LNCaP clone FGC (cell line): ENCODE data around the gene ATP5PO.
"Not testable (repeated sequence)": the region's sequence is repeated elsewhere in the genome, so short reads cannot be mapped to it uniquely, and the experiment has no call there.

Source experiments
- DNase-seq: peaks from one replicate; pipeline ENCODE4 v3.0.0-alpha.2; 2011; ENCODE audit warnings: low read depth
- H3K4me3 ChIP-seq: 2 replicates; pipeline ENCODE4 v1.5.1; 2011; ENCODE audit warnings: mild to moderate bottlenecking, low read depth, low read length, control low read depth
- CTCF ChIP-seq: IDR thresholded peaks from 2 replicates; pipeline ENCODE4 v1.5.1; 2012; ENCODE audit warnings: mild to moderate bottlenecking; ENCODE audit not compliant: control insufficient read depth, insufficient read depth; ENCODE audit errors: extremely low read depth

The ATP5PO gene

GRCh38 chr21:33939226-33939625 lies 23.6 kb upstream of the ATP5PO start:
- H3K4me3 ChIP-seq, result no peak overlapping the region
- no peak for TF ChIP-seq CTCF
- DNase-seq, result no peak

DNA sequence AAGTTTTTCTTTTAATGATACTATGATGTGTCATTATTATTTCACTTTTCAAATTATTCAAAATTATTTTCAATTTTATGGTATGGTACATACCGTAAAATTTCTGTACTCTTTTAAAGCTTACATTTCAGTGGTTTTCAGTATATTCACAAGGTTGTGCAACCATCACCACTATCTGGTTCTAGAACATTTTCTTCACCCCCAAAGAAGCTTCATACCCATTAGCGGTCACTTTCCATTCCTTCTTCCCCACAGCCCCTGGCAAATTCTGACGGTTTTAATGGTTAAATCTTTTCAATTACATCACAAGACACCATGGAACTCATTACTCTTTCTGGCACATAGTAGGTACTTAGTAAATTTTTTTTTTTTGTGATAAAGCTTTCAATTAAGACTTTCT lies 22.8 kb upstream of the ATP5PO start:
- DNase-seq, result no peak
- H3K4me3 ChIP-seq, result no peak overlapping the region
- no peak for TF ChIP-seq CTCF

- no peak overlapping the region for H3K4me3 ChIP-seq
- DNase-seq, result no peak
- no peak for TF ChIP-seq CTCF
Measured at GRCh38 chr21:33937931-33938339, 22.3 kb upstream of the ATP5PO start.

DNA sequence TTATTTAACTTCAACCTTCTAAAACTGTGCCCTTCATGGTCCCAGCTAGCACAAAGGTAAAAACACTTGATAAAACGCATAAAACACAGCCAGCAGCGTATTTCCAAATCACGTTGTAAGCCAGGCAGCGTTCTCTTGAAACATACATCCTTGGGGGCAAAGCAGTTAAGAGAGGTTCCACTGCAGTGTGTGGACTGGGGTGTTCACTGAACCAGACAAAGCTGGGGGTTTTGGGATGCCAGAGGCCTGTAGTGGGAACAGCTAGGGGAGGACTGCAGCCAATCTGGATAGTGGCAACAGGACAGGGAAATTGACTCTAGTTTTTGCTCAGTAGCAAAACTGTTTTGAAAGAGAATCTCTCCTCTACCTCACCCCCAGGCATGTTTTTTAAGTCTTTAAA lies 21.5 kb upstream of the ATP5PO start:
- no peak for DNase-seq
- TF ChIP-seq CTCF, result no peak
- H3K4me3 ChIP-seq, result no peak overlapping the region

- no peak overlapping the region for H3K4me3 ChIP-seq
- no peak for DNase-seq
- TF ChIP-seq CTCF, result no peak
Measured at GRCh38 chr21:33936301-33937038, 20.9 kb upstream of the ATP5PO start.

DNA sequence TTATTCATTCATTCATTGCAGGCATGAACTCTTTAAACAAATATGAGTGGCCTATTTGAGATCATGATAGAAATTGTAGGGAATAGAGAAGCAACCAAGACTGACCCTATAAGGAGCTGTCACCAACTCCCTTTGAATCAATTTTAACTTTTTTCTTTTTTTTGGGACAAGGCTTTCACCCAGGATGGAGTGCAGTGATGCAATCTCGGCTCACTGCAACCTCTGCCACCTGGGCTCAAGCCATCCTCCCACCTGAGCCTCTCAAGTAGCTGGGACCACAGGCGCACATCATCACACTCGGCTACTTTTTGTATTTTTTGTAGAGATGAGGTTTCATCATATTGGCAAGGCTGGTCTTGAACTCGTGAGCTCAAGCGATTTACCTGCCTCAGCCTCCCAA lies 17.1 kb upstream of the ATP5PO start:
- no peak for TF ChIP-seq CTCF
- no peak overlapping the region; the same call in 1 of the 2 replicates for H3K4me3 ChIP-seq
- no peak for DNase-seq

- no peak for DNase-seq
- no peak for TF ChIP-seq CTCF
- peak overlapping the region; percentile 57 for H3K4me3 ChIP-seq
Measured at GRCh38 chr21:33931799-33932390, 16.3 kb upstream of the ATP5PO start.

DNA sequence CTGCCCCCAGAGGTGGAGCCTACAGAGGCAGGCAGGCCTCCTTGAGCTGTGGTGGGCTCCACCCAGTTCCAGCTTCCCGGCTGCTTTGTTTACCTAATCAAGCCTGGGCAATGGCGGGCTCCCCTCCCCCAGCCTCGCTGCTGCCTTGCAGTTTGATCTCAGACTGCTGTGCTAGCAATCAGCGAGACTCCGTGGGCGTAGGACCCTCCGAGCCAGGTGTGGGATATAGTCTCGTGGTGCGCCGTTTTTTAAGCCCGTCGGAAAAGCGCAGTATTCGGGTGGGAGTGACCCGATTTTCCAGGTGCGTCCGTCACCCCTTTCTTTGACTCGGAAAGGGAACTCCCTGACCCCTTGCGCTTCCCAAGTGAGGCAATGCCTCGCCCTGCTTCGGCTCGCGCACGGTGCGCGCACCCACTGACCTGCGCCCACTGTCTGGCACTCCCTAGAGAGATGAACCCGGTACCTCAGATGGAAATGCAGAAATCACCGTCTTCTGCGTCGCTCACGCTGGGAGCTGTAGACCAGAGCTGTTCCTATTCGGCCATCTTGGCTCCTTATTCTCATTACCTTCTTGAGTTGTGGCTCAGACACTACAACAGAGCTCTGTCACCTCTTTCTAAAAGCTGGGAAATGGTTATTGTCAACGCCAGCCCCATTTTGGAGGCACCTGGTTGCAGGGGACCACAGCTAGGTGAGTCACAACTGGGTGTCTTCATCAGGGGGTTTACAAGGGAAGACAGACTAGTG lies 15.6 kb upstream of the ATP5PO start:
- H3K4me3 ChIP-seq, result peak overlapping the region; percentile 57
- DNase-seq, result not testable (repeated sequence)

DNA sequence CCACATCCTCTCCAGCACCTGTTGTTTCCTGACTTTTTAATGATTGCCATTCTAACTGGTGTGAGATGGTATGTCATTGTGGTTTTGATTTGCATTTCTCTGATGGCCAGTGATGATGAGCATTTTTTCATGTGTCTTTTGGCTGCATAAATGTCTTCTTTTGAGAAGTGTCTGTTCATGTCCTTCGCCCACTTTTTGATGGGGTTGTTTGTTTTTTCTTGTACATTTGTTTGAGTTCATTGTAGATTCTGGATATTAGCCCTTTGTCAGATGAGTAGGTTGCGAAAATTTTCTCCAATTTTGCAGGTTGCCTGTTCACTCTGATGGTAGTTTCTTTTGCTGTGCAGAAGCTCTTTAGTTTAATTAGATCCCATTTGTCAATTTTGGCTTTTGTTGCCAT lies 10.6 kb upstream of the ATP5PO start:
- H3K4me3 ChIP-seq, DNase-seq: not testable (repeated sequence)
